GM23338 (cell line): ENCODE data around the gene FARP1. TPM values are rescaled to one million over a fixed set of nuclear protein-coding genes. Genes with fewer than 3 reads are reported as not detected.

ENCODE experiments used
- ATAC-seq: fragments of 200-7000 bp; cut with Tn5 transposase; 3 replicates; pipeline ENCODE4 v1.9.1; 2020
- DNase-seq: peaks from one replicate; pipeline ENCODE4 v3.0.0-alpha.2; 2015; ENCODE audit warnings: low spot score
- H2AFZ ChIP-seq: fragments of 200-600 bp; sonication (generic); 2 replicates; pipeline ENCODE4 v1.8.0; 2016; ENCODE audit warnings: antibody characterized with exemption, mild to moderate bottlenecking, moderate library complexity
- H3F3A ChIP-seq: fragments of 200-600 bp; sonication (generic); replicated peaks from 2 replicates; pipeline ENCODE4 v1.8.0; 2017; ENCODE audit warnings: antibody characterized with exemption, mixed run types, low read depth
- H3K27ac ChIP-seq: fragments of 200-600 bp; sonication (generic); 2 replicates; pipeline ENCODE4 v1.6.1; 2016; ENCODE audit warnings: low read depth
- H3K27me3 ChIP-seq: fragments of 200-600 bp; sonication (generic); 2 replicates; pipeline ENCODE4 v1.8.0; 2016; ENCODE audit warnings: mild to moderate bottlenecking, mixed run types, moderate library complexity; ENCODE audit not compliant: insufficient read depth
- H3K36me3 ChIP-seq: fragments of 200-600 bp; sonication (generic); 2 replicates; pipeline ENCODE4 v1.8.0; 2016; ENCODE audit warnings: mild to moderate bottlenecking; ENCODE audit not compliant: insufficient read depth
- H3K4me1 ChIP-seq: fragments of 200-600 bp; sonication (generic); 2 replicates; pipeline ENCODE4 v1.8.0; 2016; ENCODE audit warnings: mild to moderate bottlenecking, moderate library complexity; ENCODE audit not compliant: insufficient read depth
- H3K4me2 ChIP-seq: fragments of 200-600 bp; sonication (generic); 2 replicates; pipeline ENCODE4 v1.7.1; 2017; ENCODE audit warnings: mixed run types
- H3K4me3 ChIP-seq: fragments of 200-600 bp; sonication (generic); 2 replicates; pipeline ENCODE4 v1.6.1; 2016; ENCODE audit warnings: mixed run types
- H3K79me2 ChIP-seq: fragments of 200-600 bp; sonication (generic); replicated peaks from 2 replicates; pipeline ENCODE4 v1.8.0; 2017; ENCODE audit warnings: mild to moderate bottlenecking; ENCODE audit not compliant: insufficient read depth
- H3K9me2 ChIP-seq: fragments of 200-600 bp; sonication (generic); 2 replicates; pipeline ENCODE4 v1.8.0; 2017; ENCODE audit not compliant: insufficient read depth
- H4K20me1 ChIP-seq: fragments of 200-600 bp; sonication (generic); replicated peaks from 2 replicates; pipeline ENCODE4 v1.8.0; 2017; ENCODE audit warnings: mild to moderate bottlenecking; ENCODE audit not compliant: insufficient read depth
- H3K27ac Mint-ChIP-seq: 2 replicates; pipeline ENCODE4 v1.8.0; 2020; ENCODE audit warnings: inconsistent platforms, mild to moderate bottlenecking, moderate library complexity, mixed read lengths
- H3K27me3 Mint-ChIP-seq: 3 replicates; pipeline ENCODE4 v1.8.0; 2022; ENCODE audit warnings: low read depth, mild to moderate bottlenecking, moderate library complexity, mixed read lengths, inconsistent platforms; ENCODE audit not compliant: insufficient read depth, poor library complexity
- H3K36me3 Mint-ChIP-seq: 3 replicates; pipeline ENCODE4 v1.8.0; 2021; ENCODE audit warnings: low read depth, mild to moderate bottlenecking, inconsistent platforms, moderate library complexity, mixed read lengths
- H3K4me1 Mint-ChIP-seq: 3 replicates; pipeline ENCODE4 v1.8.0; 2020; ENCODE audit warnings: mild to moderate bottlenecking, inconsistent platforms, mixed read lengths
- H3K4me3 Mint-ChIP-seq: 3 replicates; pipeline ENCODE4 v1.8.0; 2021; ENCODE audit warnings: moderate library complexity, mild to moderate bottlenecking, inconsistent platforms, mixed read lengths
- H3K9me3 Mint-ChIP-seq: 3 replicates; pipeline ENCODE4 v1.8.0; 2020; ENCODE audit warnings: moderate library complexity, mild to moderate bottlenecking, inconsistent platforms, mixed read lengths
- EZH2 ChIP-seq: fragments of 200-600 bp; sonication (generic); IDR thresholded peaks from one replicate; pipeline ENCODE4 v1.8.0; 2017; ENCODE audit warnings: antibody characterized with exemption, mild to moderate bottlenecking, low read depth; ENCODE audit not compliant: unreplicated experiment
- JUNB ChIP-seq: IDR thresholded peaks from one replicate; pipeline ENCODE4 v1.6.1; 2016; ENCODE audit warnings: antibody characterized with exemption; ENCODE audit not compliant: unreplicated experiment
- STAT1 ChIP-seq: IDR thresholded peaks from one replicate; pipeline ENCODE4 v1.6.1; 2016; ENCODE audit warnings: antibody characterized with exemption; ENCODE audit not compliant: unreplicated experiment
- ZNF114 ChIP-seq: fragments of 250-450 bp; sonication (Bioruptor Pico); IDR thresholded peaks from 2 replicates; pipeline ENCODE4 v1.5.0; 2020; ENCODE audit warnings: mild to moderate bottlenecking, moderate library complexity
- polyA plus RNA-seq: library from polyadenylated mRNA; unstranded; fragments of >200 nt; fragmentation: Nextera tagmentation; extraction: Ambion mirVana; gene quantifications from 2 replicates; pipeline ENCODE4 v1.2.1, GENCODE V29; 2016
- total RNA-seq: library from RNA; depleted of rRNA; stranded (reverse); fragments of >200 nt; shearing (Covaris generic); gene quantifications from 2 replicates; pipeline ENCODE4 v1.2.3, GENCODE V29; 2014
- TF ChIP-seq, protein P1 (sequence below): fragments of 250-450 bp; sonication (Bioruptor Pico); IDR thresholded peaks from 2 replicates; pipeline ENCODE4 v1.5.0; 2020; ENCODE audit warnings: mild to moderate bottlenecking, moderate library complexity
- TF ChIP-seq, protein P2 (sequence below): IDR thresholded peaks from 2 replicates; pipeline ENCODE4 v1.6.1; 2016; ENCODE audit warnings: antibody characterized with exemption

The FARP1 gene
- total and polyA plus RNA-seq, 2 experiments from 2014 or later = 53.6 to 82.5 TPM

DNA sequence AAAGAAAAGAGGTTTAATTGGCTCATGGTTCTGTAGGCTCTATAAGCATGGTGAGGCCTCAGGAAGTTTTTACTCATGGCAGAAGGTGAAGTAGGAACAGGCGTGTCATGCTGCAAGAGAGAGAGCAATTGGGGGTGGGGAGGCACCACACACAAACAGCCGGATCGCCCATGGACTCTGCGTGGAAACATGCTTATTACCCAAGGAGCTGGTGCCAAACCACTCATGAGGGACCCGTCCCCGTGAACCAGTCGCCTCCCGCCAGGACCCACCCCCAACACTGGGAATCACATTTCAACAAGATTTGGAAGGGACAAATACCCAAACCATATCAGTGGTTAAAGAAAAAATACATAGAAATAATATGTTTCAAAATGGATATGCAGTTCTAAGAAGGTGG is 208.7 kb downstream of the FARP1 start (continued):
- TF ChIP-seq, protein P1, sequence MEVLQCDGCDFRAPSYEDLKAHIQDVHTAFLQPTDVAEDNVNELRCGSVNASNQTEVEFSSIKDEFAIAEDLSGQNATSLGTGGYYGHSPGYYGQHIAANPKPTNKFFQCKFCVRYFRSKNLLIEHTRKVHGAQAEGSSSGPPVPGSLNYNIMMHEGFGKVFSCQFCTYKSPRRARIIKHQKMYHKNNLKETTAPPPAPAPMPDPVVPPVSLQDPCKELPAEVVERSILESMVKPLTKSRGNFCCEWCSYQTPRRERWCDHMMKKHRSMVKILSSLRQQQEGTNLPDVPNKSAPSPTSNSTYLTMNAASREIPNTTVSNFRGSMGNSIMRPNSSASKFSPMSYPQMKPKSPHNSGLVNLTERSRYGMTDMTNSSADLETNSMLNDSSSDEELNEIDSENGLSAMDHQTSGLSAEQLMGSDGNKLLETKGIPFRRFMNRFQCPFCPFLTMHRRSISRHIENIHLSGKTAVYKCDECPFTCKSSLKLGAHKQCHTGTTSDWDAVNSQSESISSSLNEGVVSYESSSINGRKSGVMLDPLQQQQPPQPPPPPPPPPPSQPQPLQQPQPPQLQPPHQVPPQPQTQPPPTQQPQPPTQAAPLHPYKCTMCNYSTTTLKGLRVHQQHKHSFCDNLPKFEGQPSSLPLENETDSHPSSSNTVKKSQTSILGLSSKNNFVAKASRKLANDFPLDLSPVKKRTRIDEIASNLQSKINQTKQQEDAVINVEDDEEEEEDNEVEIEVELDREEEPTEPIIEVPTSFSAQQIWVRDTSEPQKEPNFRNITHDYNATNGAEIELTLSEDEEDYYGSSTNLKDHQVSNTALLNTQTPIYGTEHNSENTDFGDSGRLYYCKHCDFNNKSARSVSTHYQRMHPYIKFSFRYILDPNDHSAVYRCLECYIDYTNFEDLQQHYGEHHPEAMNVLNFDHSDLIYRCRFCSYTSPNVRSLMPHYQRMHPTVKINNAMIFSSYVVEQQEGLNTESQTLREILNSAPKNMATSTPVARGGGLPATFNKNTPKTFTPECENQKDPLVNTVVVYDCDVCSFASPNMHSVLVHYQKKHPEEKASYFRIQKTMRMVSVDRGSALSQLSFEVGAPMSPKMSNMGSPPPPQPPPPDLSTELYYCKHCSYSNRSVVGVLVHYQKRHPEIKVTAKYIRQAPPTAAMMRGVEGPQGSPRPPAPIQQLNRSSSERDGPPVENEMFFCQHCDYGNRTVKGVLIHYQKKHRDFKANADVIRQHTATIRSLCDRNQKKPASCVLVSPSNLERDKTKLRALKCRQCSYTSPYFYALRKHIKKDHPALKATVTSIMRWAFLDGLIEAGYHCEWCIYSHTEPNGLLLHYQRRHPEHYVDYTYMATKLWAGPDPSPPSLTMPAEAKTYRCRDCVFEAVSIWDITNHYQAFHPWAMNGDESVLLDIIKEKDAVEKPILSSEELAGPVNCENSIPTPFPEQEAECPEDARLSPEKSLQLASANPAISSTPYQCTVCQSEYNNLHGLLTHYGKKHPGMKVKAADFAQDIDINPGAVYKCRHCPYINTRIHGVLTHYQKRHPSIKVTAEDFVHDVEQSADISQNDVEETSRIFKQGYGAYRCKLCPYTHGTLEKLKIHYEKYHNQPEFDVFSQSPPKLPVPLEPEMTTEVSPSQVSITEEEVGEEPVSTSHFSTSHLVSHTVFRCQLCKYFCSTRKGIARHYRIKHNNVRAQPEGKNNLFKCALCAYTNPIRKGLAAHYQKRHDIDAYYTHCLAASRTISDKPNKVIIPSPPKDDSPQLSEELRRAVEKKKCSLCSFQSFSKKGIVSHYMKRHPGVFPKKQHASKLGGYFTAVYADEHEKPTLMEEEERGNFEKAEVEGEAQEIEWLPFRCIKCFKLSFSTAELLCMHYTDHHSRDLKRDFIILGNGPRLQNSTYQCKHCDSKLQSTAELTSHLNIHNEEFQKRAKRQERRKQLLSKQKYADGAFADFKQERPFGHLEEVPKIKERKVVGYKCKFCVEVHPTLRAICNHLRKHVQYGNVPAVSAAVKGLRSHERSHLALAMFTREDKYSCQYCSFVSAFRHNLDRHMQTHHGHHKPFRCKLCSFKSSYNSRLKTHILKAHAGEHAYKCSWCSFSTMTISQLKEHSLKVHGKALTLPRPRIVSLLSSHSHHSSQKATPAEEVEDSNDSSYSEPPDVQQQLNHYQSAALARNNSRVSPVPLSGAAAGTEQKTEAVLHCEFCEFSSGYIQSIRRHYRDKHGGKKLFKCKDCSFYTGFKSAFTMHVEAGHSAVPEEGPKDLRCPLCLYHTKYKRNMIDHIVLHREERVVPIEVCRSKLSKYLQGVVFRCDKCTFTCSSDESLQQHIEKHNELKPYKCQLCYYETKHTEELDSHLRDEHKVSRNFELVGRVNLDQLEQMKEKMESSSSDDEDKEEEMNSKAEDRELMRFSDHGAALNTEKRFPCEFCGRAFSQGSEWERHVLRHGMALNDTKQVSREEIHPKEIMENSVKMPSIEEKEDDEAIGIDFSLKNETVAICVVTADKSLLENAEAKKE (CRISPR knock-in tag) = no peak

DNA sequence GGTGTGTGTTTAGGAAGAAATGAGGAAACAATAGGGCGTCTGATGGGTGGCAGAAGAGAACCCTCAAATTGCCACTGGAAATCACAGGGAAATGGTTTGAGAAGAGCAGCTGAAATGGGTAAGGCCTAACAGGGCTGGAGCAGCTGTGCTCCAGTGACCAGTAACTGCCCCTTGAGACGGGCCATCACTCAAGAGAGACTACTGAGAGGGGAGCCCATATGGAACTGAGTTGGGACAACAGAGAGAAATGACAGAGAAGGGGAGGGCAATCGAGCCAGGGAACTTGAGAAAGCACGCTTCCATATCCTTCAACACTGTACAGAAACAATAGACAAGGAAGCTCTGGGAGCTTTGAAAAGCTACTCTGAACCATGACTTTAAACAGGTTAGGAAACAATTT is 209.3 kb downstream of the FARP1 start:
- H3K27ac Mint-ChIP-seq = peak overlapping the region; percentile 50
- TF ChIP-seq JUNB (no peak), ZNF114 (no peak), STAT1 (no peak), EZH2 (no peak)
- TF ChIP-seq, protein P2, sequence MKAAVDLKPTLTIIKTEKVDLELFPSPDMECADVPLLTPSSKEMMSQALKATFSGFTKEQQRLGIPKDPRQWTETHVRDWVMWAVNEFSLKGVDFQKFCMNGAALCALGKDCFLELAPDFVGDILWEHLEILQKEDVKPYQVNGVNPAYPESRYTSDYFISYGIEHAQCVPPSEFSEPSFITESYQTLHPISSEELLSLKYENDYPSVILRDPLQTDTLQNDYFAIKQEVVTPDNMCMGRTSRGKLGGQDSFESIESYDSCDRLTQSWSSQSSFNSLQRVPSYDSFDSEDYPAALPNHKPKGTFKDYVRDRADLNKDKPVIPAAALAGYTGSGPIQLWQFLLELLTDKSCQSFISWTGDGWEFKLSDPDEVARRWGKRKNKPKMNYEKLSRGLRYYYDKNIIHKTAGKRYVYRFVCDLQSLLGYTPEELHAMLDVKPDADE = no peak
- Histone ChIP-seq H2AFZ (no peak overlapping the region), H3F3A (no peaks in the 10 kb centered on the region), H4K20me1 (peaks cover 4% of the 10 kb centered on the region; the same call in 1 of the 2 replicates), H3K27ac (0 out of 2 replicates have a peak overlapping the region, but pooled peaks have one; percentile 19), H3K4me2 (no peak overlapping the region), H3K4me1 (no peaks in the 10 kb centered on the region), H3K79me2 (peaks cover 30% of the 10 kb centered on the region), H3K9me2 (no peaks in the 10 kb centered on the region), H3K4me3 (no peak overlapping the region), H3K27me3 (no peaks in the 10 kb centered on the region), H3K36me3 (no peaks in the 10 kb centered on the region)
- ATAC-seq = no peak
- H3K36me3 Mint-ChIP-seq = no peaks in the 10 kb centered on the region
- H3K9me3 Mint-ChIP-seq = no peaks in the 10 kb centered on the region
- DNase-seq = no peak
- peaks cover 4% of the 10 kb centered on the region; the same call in 2 of the 3 replicates for H3K4me1 Mint-ChIP-seq
- H3K27me3 Mint-ChIP-seq = peaks cover 2% of the 10 kb centered on the region
- H3K4me3 Mint-ChIP-seq = no peak overlapping the region
